Epithelial cell of proximal tubule (primary cell): ENCODE measurements around the gene EIF4B. TPM values are rescaled to one million over a fixed set of nuclear protein-coding genes. Genes with fewer than 3 reads are reported as not detected.
"Not testable (repeated sequence)": the region's sequence is repeated elsewhere in the genome, so short reads cannot be mapped to it uniquely, and the experiment has no call there.

ENCODE experiments used
- DNase-seq: peaks from one replicate; pipeline ENCODE4 v3.0.0-alpha.2; 2011; ENCODE audit warnings: low read depth
- H3K4me3 ChIP-seq: 2 replicates; pipeline ENCODE4 v1.5.1; 2011; ENCODE audit warnings: low read depth, mild to moderate bottlenecking, low read length
- CTCF ChIP-seq: conservative IDR thresholded peaks from 2 replicates; pipeline ENCODE4 v1.5.1; 2012; ENCODE audit warnings: low read depth, mild to moderate bottlenecking, low read length
- total RNA-seq: library from RNA; depleted of rRNA; stranded (reverse); fragments of >200 nt; gene quantifications from 2 replicates; pipeline ENCODE4 v1.2.3, GENCODE V29; 2015

Gene EIF4B
- total RNA-seq, 1 donor from 2014 or later, result 447 TPM

DNA sequence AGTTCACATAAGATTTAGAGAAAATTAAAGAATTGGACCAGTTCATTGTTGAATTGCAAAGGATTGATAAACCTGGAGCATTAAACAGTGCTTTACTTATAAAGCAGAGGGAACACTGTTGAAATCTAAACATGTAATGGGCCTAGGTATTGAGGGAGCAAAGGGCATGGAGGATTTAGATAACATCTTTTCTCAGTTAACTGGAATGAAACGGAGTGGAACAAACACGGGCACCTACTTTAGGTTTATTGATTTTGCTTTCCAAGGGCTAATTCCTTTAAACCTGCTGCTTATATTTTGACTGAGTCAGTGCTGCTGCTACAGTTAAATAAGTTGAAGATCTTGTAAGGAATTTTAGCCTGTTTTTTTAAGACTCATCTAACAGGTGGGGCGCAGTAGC is 5.6 kb downstream of the EIF4B start:
- no peak for DNase-seq
- no peak for TF ChIP-seq CTCF
- H3K4me3 ChIP-seq, result no peak overlapping the region

DNA sequence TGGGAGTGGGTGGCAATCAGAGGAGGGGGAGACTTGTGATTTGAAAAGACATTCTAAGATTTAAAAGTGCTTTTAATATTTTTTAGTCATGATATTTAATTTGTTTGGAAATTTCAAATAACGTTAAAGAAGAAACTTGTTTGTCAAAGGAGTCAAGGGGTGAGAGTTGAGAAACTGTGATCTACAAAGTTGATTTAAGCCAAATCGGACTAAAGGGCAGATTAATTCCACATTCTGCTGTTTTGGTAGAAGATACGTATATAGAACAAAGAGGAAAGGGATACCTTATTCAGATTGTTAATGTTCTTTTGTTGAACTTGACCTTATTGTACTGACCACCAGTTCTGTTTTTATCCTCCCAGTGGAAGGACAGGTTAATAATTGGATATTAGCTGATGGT is 6.7 kb downstream of the EIF4B start:
- no peak overlapping the region for H3K4me3 ChIP-seq
- no peak for TF ChIP-seq CTCF
- no peak for DNase-seq

DNA sequence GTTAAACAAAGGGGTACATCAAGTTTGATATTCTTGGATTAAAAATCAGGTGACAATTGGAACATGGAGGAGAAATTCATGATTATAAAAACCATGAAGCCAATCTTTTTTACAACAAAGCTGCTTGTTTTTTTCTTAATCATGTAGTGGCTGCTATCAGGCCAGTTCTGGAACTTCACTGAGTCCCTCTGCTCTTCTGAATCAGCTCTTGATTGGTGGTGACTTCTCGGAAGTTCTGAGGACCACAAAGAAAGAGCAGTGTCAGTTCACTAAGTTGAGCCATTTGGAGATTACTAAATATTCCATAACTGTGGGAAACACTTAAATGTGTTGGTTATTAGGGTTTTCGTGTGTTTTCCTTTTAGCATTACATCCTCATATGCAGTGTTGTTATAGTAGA is 8.5 kb downstream of the EIF4B start:
- TF ChIP-seq CTCF, result no peak
- DNase-seq, result no peak

DNA sequence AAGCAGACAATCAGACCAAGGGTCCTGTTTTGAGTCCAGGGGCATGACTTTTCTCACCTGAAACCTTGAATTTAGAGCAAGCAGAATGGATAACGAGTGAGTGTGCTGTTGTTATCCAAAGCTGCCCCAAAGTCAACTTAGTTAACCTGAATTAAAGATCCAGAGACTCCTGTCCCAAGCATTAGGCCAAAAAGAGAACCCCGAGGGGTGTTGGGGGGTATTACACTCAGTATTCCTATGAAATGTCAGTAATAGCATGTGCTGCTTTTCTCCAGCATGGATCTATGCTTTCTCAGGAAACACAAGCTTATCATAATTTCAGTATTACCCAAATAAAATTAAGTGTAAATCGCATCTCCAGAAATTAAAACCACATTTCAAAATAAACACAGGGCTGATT is 19.0 kb downstream of the EIF4B start:
- H3K4me3 ChIP-seq, result no peak overlapping the region
- no peak for DNase-seq
- TF ChIP-seq CTCF, result no peak

More for the DNA sequence above, 8.5 kb downstream of the EIF4B start:
- H3K4me3 ChIP-seq, result no peak overlapping the region

GRCh38 chr12:53027014-53027413 is 20.8 kb downstream of the EIF4B start:
- DNase-seq, H3K4me3 ChIP-seq: not testable (repeated sequence)

- no peak overlapping the region for H3K4me3 ChIP-seq
- TF ChIP-seq CTCF, result peak; percentile 8
- DNase-seq, result no peak
Measured at GRCh38 chr12:53031616-53032015, 25.4 kb downstream of the EIF4B start.

DNA sequence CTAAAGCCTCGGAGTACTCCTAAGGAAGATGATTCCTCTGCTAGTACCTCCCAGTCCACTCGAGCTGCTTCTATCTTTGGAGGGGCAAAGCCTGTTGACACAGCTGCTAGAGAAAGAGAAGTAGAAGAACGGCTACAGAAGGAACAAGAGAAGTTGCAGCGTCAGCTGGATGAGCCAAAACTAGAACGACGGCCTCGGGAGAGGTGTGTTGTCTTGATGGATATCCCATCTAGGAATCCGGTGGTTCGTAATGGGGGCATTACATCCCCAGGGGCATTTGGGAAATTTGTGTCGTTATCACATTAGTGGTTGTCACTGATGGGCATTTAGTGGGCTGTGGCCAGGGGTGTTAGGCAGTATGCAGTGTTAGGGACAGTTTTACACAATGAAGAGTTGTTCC is 27.6 kb downstream of the EIF4B start:
- not testable (repeated sequence) for H3K4me3 ChIP-seq, DNase-seq

GRCh38 chr12:53034459-53034858 is 28.2 kb downstream of the EIF4B start:
- no peak for DNase-seq
- no peak overlapping the region for H3K4me3 ChIP-seq
- no peak for TF ChIP-seq CTCF
